Endometrial microvascular endothelial cells (primary cell): Measurements from ENCODE around the gene DDX27. TPM values are rescaled to one million over a fixed set of nuclear protein-coding genes. Genes with fewer than 3 reads are reported as not detected.
"Not testable (repeated sequence)": the region's sequence is repeated elsewhere in the genome, so short reads cannot be mapped to it uniquely, and the experiment has no call there.

Source experiments
- in situ Hi-C: cut with HindIII; loops from 2 replicates; pipeline ENCODE4 v1.10.0; 2017; ENCODE audit warnings: low sequenced_read_pairs, low pct_unique_long_range_greater_than_20kb; ENCODE audit errors: inconsistent ontology term
- total RNA-seq: library from RNA; depleted of rRNA; stranded (reverse); fragments of >200 nt; gene quantifications from one replicate; pipeline ENCODE4 v1.2.3, GENCODE V29; 2015; ENCODE audit errors: inconsistent ontology term

The DDX27 gene, protein sequence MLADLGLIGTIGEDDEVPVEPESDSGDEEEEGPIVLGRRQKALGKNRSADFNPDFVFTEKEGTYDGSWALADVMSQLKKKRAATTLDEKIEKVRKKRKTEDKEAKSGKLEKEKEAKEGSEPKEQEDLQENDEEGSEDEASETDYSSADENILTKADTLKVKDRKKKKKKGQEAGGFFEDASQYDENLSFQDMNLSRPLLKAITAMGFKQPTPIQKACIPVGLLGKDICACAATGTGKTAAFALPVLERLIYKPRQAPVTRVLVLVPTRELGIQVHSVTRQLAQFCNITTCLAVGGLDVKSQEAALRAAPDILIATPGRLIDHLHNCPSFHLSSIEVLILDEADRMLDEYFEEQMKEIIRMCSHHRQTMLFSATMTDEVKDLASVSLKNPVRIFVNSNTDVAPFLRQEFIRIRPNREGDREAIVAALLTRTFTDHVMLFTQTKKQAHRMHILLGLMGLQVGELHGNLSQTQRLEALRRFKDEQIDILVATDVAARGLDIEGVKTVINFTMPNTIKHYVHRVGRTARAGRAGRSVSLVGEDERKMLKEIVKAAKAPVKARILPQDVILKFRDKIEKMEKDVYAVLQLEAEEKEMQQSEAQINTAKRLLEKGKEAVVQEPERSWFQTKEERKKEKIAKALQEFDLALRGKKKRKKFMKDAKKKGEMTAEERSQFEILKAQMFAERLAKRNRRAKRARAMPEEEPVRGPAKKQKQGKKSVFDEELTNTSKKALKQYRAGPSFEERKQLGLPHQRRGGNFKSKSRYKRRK
- total RNA-seq: 24.5 TPM

DNA sequence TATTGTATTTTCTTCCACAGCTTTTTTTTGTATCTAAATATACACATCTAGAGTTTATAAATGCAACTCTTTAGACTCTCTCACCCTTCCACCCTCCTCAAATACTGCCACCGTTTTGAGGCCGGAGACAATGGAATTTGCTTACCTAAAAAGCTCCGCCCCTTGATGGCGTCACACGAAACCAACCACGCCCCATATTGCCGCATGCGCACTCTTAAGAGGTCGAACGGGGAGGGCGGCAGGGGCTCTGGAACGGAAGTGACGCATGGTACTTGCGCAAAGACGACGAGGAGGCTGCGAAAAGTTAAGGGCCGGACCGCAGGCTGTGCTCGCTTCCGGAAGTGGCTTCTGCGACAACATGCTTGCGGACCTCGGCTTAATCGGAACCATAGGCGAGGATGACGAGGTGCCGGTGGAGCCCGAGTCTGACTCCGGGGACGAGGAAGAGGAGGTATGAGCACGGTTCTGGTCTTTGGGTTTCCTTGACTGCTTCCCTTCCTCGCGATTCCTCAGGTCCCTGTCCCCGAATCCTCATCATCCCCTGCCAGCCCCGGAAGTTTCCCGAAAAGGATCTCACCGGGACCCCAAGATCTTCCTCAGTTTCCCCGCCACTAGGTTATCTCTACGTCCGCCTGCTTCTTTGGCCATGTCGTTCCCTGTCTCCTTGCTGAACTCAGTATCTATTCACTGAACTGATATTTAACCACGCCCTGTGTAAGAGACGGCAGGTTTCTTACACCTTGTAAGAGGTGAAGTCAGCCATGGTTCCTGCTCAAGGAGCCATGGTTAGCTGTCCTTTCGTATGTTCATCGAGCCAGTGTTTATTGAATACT lies at the start of gene DDX27:
Gene DDX27 (plus strand): TSS at position 326 of the 833 bp plus-strand sequence. CDS start 33 bp downstream, at position 359.
- in situ Hi-C loops: no loop called here

DNA sequence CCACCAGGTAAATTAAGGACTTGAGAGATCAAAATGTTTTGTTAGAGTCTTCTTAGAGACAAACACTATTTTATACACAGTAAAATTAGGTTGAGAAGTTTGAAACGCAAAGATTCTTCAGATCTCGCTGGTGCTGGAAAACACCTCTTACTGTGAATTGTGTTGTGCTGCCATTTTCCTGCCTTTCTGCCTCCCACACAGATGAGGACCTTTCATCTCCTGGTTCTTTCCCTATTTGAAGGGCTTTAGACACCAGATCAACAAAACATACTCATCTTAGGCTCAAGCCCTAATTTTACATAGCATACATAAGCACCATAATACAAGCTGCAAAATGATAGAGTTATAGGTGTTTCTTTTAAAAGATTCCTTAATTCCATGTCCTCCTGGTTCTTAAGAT lies 49.7 kb upstream of the DDX27 start:
- in situ Hi-C loops: no loop called here

DNA sequence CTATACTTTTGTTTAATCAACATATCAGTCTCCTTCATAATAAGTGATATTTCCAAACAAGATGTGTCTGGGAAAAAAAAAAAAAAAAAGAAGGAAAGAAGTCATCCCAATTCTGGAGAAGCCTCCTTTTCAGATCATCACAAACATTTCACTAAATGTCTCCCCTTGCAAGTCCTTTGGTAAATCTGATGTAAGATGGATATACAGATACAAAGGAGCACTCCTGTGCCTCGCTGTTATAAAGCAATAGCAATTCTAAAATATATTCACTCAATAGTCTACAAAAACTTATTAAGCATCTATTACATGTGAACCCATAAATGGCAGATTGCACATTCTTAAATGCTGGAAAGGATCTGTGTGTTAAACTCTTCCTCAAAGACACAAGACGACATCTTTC lies 48.5 kb upstream of the DDX27 start:
- in situ Hi-C loops: no loop called here

DNA sequence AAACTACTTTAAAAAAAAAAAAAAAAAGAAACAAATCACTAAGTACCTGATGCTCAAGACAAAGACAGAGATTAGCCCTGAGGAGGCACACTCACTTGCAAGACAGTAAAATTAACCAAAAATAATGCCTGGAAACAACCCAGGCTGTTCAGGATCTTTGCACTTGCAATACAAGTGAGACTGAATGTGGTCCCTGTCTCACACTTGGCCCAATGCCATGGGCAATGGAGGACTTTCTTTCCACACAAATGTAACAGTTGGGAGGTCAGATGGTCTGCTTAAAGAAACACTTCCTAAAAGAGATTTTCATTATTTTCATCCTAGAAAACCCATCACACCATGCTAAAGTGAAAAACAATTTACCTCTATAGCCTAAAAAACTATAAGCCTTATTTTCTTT lies 47.3 kb upstream of the DDX27 start:
- in situ Hi-C loops: no loop called here

DNA sequence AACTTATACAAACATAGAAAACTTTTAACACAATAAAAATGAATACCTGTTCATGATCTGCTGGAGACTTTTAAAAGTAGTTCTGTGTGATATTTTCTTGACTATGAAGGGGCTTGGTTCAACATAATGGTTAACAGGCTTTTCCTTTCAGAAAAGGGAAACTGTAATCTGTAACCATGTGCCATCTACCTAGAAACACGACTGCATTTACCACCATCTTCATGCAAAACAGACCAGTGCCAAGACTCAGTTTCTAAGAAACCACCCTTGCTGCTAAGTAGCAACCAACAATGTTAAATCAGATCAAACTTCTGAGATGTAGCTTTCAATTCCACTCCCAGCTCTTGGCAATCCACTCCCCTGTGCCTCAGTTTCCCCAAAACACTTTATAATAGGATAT lies 46.8 kb upstream of the DDX27 start:
- in situ Hi-C loops: no loop called here

DNA sequence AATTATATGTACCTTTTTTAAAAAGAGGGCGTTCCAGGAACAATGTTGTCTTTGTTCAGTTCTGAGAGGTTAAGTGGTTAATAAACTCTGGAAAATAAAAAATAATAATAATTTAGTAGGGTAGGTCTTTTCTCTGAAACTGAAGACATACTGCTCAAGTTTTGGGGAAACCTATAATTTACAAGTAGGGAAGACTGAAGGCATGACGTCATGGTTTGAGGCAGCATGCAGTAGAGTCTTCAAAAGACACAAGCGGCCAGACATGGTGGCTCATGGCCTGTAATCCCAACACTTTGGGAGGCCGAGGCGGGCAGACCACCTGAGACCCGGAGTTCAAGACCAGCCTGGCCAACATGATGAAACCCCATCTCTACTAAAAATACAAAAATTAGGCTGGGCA lies 45.0 kb upstream of the DDX27 start:
- in situ Hi-C loops: no loop called here

DNA sequence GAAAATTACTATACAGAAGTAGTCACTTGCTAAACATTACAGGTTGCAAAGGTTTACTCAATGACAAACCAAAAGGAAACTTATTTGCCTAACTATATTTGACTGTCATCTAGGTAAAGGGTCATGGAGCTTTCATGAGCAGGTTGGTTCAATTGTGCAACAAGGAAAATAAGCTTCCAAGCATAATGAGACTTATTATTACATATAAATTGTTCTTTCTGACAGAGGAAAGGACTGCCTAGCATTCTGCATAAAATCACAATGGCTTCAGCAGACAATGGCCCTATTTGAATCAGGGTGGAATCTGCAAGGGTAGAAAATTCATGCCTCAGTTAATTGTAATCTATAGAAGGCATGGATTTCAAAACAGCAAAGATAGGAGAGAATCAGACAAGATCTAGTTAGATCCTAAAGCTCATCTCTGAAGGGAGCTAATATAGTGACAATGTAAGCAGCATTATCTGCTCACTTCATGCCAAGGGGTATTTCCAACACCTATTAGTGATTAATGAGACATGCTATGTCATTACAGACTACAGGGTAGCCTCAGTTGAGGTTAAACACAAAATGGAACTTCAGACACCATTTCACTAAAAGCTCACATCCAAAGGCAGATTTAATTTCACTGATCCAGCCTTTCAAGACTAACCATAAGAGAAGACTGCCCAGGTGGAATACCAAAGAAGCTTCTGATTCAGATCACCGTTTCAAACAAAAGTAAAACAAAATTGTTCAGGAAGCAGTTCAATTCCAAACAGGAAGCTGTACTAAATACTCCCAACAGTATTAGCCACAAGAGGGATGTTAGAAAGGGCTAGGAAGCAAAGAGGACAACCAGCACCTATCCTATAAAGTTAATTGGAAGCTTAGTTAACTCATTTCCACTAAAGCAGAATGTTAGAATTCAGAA lies 39.6 kb upstream of the DDX27 start:
- in situ Hi-C loops: no loop called here

DNA sequence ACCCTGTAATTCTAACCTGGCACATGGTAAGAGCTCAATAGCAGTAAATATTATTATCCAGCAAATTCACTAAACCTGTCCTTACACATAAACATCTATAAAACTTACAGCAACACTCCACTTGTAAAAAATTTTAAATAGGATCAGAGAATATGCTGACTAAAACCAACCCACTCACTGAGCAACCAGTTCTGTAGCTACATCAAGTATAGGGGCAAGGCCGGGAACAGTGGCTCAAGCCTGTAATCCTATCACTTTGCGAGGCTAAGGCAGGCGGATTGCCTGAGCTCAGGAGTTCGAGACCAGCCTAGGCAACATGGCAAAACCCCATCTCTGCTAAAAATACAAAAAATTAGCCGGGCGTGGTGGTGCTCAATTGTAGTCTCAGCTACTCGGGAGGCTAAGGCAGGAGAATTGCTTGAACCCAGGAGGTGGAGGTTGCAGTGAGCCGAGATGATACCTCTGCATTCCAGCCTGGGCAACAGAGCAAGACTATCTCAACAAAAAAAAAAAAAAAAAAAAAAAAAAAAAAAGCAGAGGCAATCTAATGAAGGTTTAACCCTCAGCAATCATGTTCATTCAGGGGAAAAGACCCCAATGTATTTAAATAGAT lies 37.8 kb upstream of the DDX27 start:
- in situ Hi-C loops: no loop called here

DNA sequence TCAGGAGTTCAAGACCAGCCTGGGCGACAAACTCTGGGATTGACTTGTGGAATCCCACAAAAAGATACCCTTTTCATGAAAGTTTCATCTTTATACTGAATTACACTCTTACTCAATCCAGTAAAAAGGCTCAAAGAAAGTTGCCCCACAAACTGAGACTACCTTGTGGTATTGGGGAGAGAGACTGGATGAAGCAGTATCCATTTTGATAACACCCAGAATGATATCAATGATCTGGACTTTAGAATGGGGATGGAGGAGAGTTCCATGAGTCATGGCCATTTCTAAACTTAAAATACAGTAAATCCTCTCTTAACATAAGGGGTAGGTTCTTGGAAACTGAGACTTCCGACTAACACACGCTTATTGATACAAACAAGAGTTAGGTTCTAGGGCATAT lies 35.8 kb upstream of the DDX27 start:
- in situ Hi-C loops: no loop called here

DNA sequence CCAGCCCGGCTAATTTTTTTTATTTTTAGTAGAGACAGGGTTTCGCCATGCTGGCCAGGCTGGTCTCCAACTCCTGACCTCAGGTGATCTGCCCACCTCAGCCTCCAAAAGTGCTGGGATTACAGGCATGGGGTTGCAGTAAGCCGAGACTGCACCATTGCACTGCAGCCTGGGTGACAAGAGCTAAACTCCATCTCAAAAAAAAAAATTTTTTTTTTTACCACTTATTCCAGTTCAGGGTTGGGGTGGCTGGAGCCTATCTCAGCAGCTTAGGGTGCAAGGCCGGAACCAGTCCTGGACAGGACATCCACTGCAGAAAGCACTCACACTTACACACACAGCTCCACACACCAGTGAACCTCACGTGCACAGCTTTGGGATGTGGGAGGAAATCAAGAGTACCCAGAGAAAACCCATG lies 35.1 kb upstream of the DDX27 start:
- in situ Hi-C loops: not testable (repeated sequence)

DNA sequence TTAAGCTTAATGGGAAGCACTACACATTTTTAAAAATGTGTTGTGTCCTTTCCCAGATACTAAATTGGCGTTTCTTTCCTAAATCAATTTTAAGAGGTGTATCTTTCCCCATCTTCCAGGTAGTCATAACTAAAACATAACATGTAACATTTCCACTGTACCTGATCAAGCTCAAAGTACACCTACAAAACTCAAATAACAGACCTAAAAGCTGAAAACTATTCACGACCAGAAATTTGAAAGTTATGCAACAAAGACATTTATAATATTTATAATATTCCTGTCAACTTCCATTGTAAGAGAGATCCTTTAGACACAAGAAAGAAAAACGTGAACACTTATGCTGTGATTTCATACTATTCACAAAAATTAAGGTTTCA lies 34.5 kb upstream of the DDX27 start:
- in situ Hi-C loops: no loop called here

DNA sequence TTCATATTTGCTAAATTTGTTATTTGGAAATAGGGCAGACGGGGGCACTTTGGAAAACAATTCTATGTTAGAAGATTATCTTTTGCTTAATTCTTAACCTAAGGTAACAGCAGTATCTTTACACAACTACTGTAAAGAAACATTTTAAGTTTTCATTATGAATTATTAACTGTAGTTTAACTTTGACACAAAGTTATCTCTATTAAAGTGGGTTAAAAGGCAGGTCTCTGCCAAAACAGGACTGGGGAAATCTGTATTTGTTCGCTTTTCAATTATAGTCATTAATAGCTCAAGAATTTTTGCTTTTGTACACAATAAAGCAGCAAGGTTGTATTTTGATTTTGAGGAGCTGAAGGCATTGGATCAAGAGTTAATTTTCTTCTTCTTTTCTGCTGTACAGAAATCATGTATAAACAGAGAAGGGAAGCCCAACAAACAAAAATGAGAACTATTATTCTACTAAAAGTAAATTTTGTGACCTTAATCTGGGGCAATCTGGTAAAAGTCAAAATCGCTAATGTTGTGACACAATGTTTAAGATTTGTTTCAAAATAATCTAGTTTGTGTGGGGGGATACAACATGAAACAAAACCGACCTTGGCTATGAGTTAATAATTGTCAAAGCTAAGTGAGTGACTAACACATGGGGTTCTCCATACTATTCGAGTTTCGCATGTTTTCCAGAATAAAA lies 34.0 kb upstream of the DDX27 start:
- in situ Hi-C loops: no loop called here

DNA sequence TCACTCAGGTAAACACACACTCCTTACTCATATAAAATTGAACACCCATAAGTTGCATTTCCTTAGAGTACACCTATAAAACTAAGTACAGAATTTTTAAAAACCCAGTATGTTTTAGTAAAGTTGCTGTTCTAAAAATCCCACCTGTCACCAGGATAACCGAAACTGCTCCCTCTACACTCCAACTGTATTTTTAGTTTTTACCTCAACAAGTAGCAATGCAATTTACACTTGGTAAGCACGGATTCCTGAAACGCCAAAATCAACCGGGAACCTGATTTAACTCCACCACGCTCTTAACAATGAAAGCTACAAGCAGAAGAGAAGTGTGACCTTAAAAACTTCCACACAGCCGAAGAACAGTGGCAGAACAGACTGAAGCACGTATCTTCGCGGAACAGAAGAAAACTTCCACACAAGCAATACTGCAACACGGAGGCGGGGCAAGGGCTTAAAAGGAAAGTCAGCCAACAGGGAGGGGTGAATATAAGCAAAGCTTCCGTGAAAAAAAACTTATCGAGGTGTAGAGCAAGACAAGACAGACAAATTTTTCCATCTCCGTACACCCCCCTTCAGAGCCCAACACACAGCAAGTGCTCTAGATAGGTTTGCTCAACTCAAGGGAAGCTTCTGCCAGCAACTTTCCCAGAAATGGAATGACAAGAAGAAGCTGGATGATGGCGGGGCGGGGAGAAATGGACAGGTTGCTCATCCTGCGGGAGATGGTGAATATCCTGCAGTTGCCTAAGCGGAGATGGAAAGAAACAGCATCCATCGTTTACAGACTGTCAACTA lies 32.5 kb upstream of the DDX27 start:
- in situ Hi-C loops: no loop called here

DNA sequence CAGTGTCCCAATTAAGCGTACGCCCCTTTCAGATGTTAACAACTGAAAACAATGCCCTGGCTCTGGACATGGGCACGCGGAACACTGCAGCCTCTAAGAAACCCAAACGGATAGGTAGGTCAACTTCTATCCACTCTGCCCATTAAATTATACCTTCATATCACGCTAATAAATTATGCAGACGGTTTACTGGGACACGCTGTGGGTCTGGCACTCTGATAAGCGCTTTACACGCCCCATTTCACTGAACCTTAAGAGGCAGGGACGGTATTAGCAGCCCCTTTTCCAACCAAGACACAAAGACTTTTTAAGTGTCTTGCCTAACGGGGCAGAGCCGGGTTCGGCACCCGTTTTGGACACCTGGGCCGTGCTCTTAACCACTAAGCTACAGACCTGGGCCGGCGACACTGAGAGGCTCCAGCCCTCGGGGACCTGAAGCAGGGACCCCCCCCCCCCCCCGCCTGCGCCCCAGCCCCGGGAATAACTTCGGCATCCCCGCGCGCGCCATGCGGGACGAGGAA lies 31.8 kb upstream of the DDX27 start:
- in situ Hi-C loops: no loop called here

DNA sequence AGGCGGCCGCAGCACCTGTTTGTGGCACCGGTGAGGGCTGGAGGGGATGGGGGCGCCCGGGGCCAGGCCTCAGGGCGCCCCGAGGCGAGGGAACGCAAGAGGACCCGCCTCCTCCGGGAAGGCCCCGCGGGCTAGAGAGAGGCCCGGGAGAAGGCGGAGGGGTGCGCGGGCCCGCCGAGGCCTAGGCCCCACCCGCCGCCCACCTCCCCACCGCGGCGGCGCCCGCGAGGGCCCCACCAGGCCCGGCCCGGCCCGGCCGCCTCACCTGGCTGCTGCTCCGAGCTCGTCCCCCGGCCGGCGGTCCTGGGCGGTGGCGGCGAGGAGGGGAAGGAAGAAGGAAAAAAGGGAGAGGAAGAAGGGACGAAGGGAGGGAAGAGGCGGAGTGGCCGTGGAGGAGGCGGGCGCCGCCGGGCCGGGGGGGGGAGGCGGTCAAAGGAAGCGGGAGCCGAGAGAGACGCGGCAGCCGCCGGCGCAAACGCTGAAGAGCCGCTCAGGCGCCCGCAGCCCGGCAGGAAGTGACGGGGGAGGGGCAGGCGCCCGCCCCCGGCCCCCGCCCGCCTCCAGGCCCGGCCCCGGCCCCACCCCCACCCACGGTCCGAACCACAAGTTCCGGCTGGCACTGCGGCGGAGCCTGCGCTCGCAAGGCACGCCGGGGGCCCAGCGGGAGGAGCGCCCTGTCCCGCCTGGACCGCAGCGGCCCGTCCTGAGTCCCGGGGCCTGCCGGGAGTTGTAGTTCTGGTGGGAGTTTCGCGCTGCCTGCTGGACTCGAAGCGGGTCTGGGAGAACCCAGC lies 31.2 kb upstream of the DDX27 start, which contains the start of gene STAU1:
Gene STAU1 (minus strand): TSS at position 484 of the 791 bp plus-strand sequence. CDS start 22,133 bp downstream, outside the sequence.
- in situ Hi-C loops: no loop called here
